Stimulated activated CD4-positive, alpha-beta T cell treated with anti-CD3 and anti-CD28 coated beads, Interleukin-2, amount 100 ng/mL, for 48 hours (primary cell): ENCODE measurements around the gene PABPN1L.

ENCODE experiments used
- DNase-seq, 2 donors: peaks; one replicate each; pipeline ENCODE4 v3.0.0-alpha.2; 2020

Gene PABPN1L, protein sequence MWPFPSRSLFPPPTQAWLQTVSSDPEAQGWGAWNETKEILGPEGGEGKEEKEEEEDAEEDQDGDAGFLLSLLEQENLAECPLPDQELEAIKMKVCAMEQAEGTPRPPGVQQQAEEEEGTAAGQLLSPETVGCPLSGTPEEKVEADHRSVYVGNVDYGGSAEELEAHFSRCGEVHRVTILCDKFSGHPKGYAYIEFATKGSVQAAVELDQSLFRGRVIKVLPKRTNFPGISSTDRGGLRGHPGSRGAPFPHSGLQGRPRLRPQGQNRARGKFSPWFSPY

DNA sequence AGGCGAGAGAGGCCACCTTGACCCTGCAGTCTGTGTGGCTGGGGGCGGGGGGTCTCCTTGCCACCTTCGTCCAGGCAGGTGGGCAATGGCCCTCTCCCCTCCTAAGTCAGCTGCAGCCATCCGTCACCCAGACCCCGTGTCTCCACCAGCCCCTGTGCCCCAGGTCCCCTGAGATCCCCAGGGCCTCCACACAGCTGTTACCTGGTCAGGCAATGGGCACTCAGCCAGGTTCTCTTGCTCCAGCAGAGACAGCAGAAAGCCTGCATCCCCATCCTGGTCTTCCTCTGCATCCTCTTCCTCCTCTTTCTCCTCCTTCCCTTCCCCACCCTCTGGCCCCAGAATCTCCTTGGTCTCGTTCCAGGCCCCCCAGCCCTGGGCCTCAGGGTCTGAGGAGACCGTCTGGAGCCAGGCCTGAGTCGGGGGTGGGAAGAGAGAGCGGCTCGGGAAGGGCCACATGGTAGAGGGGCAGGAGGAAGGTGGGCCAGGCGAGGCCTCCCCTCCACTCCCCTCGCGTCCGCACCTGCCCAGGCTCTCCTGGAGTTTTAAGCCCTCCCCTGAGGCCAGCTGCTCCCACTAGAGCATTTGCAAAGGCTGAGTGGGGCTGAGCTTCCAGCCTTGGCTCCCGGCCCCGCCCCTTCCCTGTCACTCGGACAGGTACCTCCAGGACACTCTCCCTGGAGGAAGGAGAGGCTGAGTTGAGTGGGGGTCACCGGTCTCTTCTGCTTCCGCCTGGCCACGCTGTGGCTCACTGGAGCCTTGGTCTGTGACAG lies at the start of gene PABPN1L:
Gene PABPN1L (minus strand): TSS at position 510 of the 770 bp plus-strand sequence. CDS start 54 bp downstream, at position 456.
- no peak for DNase-seq

DNA sequence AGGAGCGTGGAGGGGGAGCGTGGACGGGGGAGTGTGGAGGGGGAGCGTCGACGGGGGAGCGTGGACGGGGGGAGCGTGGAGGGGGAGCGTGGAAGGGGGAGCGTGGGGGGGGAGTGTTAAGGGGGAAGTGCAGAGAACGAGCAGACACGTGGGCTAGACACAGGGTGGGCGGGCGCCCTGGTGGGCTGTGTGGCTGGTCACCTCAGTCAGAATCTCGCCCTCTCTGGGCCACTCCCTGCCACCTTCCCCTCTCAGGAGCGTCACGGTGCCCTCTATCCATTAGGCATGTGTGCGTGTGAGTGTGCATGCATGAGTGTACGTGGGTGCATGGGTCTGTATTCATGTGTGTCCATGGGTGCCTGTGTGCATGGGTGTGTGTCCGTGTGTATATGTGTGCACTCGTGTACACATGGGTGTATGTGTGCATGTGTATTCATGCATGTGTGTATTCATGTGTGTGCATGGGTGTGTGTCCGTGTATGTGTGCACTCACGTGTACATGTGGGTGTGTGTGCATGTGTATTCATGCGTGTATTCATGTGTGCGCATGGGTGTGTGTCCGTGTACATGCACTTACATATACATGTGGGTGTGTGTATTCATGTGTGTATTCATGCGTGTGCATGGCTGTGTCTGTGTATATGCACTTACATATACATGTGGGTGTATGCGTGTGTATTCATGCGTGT lies 49.3 kb upstream of the PABPN1L start:
- DNase-seq: no peak

GRCh38 chr16:88914750-88915368 lies 48.4 kb upstream of the PABPN1L start:
- no peak for DNase-seq

DNA sequence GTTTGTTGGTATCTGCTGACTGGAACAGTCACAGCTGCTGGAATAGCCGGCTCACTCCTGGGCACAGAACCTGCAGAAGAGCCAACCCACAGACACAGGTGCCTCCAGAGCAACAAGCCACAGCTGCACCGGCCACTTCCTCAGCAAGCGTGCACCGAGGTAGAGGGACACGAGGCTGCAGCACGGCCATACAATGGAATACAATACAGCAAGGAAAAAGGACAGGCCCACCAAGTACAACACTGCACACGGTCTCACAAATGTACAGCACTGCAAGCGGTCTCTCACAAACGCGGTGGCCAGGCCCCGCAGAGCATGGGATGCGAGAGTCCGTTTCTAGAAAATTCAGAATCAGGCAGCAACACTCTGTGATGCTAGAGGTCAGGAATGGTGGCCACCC lies 47.4 kb upstream of the PABPN1L start:
- DNase-seq: no peak

GRCh38 chr16:88913001-88913612 lies 46.6 kb upstream of the PABPN1L start:
- DNase-seq: no peak

DNA sequence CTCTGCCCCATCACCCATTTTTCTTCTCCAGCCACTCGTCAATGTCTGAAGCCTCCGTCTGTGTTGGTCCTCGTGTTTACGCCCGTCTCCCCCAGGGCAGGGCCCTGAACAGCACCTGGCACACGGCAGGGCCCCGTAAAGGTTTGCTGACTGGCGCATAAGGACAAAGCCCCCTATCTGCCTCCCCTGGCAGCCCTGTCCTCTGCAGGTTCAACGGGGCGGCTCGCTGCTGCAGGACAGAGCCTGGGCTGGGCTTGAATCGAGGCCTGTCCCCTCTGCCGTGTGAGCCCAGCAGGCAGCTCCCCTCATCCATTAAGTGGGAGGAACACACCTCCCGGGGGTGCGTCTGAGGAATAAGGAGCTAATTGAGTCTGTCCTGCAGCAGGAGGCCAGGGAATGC lies 46.1 kb upstream of the PABPN1L start:
- DNase-seq: no peak

GRCh38 chr16:88911946-88912310 lies 45.5 kb upstream of the PABPN1L start:
- no peak for DNase-seq

- no peak for DNase-seq
These were observed 44.9 kb upstream of the PABPN1L start for GRCh38 chr16:88911136-88911945.

DNA sequence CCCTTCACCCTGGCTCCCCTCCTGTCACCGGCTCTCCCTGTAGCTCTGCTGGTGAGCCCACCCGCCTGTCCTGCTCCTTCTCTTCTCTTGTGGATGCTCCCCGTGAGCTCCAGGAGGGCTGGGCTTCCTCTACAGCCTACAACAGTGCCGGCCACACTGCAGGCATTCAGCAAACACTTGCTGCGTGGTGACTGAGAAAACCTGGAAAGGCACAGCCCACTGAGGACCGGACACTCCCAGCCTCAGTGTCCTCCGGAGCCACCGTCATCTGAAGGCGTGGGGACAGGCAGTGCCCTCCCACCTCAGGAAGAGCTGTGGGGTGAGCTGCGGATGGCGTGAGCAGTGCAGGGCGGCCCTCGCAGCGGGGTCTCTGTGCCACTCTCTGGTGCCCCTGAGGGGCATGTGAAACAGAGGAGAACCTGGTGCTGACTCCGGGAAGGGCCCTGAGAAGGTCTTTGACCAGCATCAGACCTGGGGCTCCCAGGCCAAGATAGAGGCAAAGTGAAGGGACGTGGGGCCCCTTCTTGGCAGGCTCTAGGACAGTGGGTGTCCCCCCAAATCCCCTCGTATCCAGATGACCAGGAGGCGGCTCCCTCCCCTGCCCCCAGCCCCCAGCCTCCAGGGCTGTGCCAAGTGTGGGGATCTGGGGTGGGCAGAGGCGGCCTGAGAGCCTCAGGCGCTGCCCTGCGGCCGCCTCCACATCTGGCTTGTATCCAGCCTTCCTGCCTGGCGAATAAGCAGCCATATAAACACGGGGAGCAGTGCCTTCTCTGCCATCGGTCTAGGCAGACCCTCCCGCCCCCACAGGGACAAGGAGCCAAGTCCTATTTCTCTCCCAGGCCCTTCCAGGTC lies 44.0 kb upstream of the PABPN1L start:
- DNase-seq: no peak

GRCh38 chr16:88909431-88910210 lies 43.2 kb upstream of the PABPN1L start:
- no peak for DNase-seq

DNA sequence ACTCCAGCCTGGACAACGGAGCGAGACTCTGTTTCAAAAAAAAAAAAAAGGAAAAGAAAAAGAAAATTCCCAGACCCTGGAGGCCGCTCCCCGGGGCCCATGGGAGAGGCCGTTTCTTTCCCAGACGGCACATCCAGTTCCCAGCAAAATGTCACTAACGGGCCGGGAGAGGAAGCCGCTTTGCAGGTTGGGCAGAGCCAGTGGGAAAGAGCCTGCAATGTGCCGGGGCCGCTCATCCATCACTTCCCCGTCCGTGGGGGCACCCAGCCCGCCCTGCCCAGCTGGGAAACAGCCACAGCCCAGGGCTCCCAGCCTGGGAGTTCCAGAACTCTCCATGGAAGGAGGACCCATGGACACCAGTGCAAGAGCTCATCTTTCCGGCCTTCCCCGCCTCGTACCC lies 41.8 kb upstream of the PABPN1L start:
- no peak for DNase-seq

GRCh38 chr16:88907768-88908167 lies 41.3 kb upstream of the PABPN1L start:
- DNase-seq: no peak

DNA sequence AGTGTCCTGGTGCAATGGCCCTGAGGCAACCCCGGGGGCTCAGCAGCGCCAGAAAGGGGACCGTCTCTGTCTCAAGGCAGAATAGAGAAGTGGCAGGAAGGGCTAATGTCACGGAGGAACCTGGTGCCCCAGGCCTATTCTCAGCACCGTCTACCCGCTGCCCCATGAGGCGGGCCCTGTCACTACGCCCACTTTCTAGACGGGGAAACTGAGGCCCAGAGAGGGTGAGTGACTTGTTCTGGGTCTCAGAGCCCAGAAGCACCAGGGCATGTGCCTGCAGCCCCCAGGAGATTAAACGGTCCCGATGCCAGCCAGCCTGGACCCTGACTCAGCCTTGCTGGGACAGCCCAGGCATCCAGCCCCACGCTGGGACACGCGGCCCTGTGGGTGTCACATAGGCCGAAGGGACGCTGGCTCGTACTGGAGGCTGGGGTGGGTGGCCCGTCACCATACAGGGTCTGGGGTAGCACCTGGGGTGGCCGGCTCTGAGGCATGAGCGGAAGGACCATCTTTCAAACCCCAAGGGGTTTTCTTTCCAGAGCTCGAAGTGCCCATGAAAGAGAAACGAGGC lies 40.2 kb upstream of the PABPN1L start:
- DNase-seq: no peak

GRCh38 chr16:88906020-88906419 lies 39.6 kb upstream of the PABPN1L start:
- no peak for DNase-seq

DNA sequence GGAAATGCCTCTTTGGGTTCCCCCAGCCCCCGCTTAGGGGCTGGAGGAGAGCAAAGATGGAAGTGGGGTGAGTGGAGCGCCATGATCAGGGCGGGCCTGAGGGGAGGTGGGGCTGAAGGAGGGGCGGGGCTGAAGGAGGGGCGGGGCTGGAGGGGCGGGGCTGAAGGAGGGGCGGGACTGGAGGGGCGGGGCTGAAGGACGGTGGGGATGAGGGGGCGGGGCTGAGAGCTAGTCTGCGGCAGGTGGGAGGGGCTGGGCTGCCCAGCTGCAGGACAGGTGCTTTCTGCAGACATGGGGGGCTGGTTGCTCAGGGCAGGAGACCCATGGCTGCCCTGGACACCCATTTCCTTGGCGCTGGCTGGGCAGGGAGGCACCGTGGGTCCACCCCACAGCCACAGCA lies 39.1 kb upstream of the PABPN1L start:
- peak in 1 of 2 donors; percentile 21 for DNase-seq

DNA sequence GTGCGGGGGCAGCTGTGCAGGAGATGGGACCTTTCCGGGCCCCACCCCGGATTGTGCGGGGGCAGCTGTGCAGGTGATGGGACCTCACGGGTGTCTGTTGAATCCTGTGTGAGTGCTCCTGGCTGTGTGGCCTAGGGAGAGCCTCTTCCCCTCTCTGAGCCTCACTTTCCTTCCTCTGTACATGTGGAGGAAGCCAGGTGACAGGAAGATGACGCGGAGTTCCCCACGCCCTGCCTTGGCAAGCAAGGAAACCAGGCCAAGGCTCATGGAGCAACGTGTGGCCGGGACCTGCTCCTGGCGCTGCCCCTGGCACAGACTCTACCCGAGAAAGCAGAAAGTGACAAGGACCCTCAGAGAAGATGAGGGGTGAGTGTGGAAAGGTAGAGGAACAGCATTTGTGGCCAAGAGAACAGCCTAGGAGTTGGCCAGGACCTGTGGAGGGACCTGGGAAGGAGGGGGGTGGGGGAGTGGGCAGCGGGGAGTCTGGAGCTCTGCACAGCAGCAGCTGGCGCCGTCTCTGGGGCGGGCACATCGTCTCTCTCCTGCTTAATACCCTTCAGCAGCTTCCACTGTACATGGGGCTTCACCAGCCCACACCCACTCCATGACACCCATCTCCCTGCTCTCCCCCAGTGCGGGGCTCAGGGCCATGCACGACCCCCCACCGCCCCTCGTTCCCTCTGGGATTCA lies 38.4 kb upstream of the PABPN1L start:
- DNase-seq: no peak

- no peak for DNase-seq
These were observed 36.8 kb upstream of the PABPN1L start for GRCh38 chr16:88903267-88903666.

GRCh38 chr16:88902744-88903143 lies 36.3 kb upstream of the PABPN1L start:
- no peak for DNase-seq

DNA sequence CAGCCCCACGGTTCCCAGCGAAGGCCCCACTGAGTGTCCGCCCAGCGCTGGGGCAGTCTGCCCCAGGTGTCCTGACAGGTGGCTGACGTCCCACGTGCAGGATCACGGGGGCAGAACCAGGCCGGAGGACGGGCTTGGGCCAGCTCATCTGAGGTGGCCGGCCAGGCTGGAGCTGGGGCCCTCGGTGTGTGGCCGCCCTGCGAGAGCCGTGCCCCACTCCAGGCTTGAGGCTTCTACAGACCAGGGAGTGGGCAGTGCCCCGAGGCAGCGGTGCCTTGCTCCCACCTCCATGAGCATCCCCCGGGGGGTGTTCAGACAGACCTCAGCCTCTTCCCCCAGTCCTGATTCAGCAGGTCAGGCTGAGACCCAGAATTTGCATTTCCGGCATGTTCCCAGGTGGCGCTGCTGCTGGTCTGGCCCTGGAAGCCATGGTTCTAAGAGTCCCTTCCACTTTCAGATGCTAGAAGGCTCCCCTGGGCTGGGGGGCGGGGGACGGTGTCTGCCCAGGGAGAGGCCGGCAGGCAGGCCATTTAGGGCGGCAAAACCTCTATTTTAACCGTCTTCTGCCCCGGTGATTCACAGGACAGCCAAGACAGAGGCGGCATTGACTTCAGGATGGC lies 35.4 kb upstream of the PABPN1L start:
- DNase-seq: no peak
